ENCODE data around the gene ST8SIA5. TPM values are rescaled to one million over a fixed set of nuclear protein-coding genes. Genes with fewer than 3 reads are reported as not detected.

Gene ST8SIA5
- total and polyA plus RNA-seq, 2 of the 13 experiments (the other 11 are each of a cell fraction or from before 2014, with no cell fraction given), result 0.07 to 0.20 TPM

GRCh38 chr18:46704189-46704588, 52.7 kb downstream of the ST8SIA5 start (continued):
- TF ChIP-seq NFRKB (IDR thresholded peaks at IDR 0.05) (no peak), ZBTB8A (CRISPR knock-in tag; IDR thresholded peaks at IDR 0.05; ENCODE audit: borderline replicate concordance, low read depth) (no peak), ZNF446 (CRISPR knock-in tag; IDR thresholded peaks at IDR 0.05) (no peak), POLR2A (IDR thresholded peaks at IDR 0.05; ENCODE audit: insufficient read depth in 1 of 2, low read depth in 2 of 2, low read length in 2 of 2) (no peak), ZFAT (CRISPR knock-in tag; conservative IDR thresholded peaks at IDR 0.05) (no peak), ZNF713 (CRISPR knock-in tag; IDR thresholded peaks at IDR 0.05) (no peak), REXO4 (CRISPR knock-in tag; IDR thresholded peaks at IDR 0.05; ENCODE audit: borderline replicate concordance) (no peak), HOXA5 (CRISPR knock-in tag; IDR thresholded peaks at IDR 0.05) (no peak), ZNF367 (CRISPR knock-in tag; IDR thresholded peaks at IDR 0.05; ENCODE audit: borderline replicate concordance) (no peak), ZNF512B (CRISPR knock-in tag; IDR thresholded peaks at IDR 0.05; ENCODE audit: borderline replicate concordance) (no peak), SYNCRIP (IDR thresholded peaks at IDR 0.05; ENCODE audit: insufficient read depth, low read depth, low read length) (no peak)

DNA sequence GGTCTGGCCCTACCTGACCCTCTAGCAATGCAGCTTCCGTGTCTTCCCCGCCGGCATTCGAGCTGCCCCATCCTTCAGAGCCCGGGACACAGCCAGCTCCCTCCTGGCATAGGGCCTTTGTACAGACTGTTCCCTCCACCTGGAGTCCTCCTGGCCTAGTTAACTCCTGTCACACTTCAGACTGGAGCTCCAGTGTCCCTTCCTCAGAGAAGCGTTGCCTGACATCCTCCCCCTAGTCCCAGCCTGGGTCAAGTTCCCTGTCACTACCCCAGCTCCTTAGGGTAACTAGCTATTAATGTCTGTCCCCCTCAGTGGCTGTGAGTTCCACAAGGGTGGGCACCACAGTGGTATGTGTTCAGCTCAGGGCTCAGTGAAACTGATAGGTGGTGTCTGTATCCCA, 54.4 kb downstream of the ST8SIA5 start:
- ChIA-PET CTCF (ENCODE audit: low intra/inter-chr PET ratio, low total read pairs) (no interaction called here), POLR2A (no interaction called here)
- DNase-seq (ENCODE audit: low spot score) (no peak), ATAC-seq (no peak), FAIRE-seq (no peak)
- 41% methylated on average over 6 of the region's 6 CpGs for WGBS (ENCODE audit: low lambda C conversion rate)
- Histone ChIP-seq H3K9ac (ENCODE audit: insufficient read depth, low read depth, low read length) (no peak overlapping the region), H4K20me1 (ENCODE audit: insufficient read depth, low read length) (no peaks in the 10 kb centered on the region), H3K27me3 (ENCODE audit: control insufficient read depth in 1 of 2, insufficient read depth in 2 of 2, low read length in 2 of 2) (peaks cover 0 to 3% of the 10 kb centered on the region in 2 experiments; a peak in 1 of 5 replicates), H3K27ac (ENCODE audit: extremely low read length, insufficient read depth, low read length) (no peak overlapping the region), H2AFZ (ENCODE audit: low read length) (no peak overlapping the region), H3K4me2 (ENCODE audit: low read depth, low read length) (no peak overlapping the region), H3K4me3 (replicated peaks in 1 of 3; ENCODE audit: insufficient read depth in 1 of 3, low read depth in 2 of 3, low read length in 3 of 3) (no peak overlapping the region), H3K9me3 (ENCODE audit: low read length) (no peaks in the 10 kb centered on the region), H3K36me3 (replicated peaks in 1 of 2; ENCODE audit: control insufficient read depth in 1 of 2, insufficient read depth in 2 of 2, low read length in 2 of 2) (no peaks in the 10 kb centered on the region), H3K4me1 (ENCODE audit: insufficient read depth, low read length) (peaks cover 10% of the 10 kb centered on the region; the same call in 1 of the 2 replicates), H3K79me2 (ENCODE audit: insufficient read depth, low read length) (no peaks in the 10 kb centered on the region)
- in situ Hi-C loops (cut with HindIII; ENCODE audit: extremely low pct_ligation_motif_present, low pct_unique_long_range_greater_than_20kb) (no loop called here), intact Hi-C loops (cut with micrococcal nuclease; ENCODE audit: unreplicated experiment) (no loop called here)
- no TSS peak for BruUV-seq (replicated peaks)
- TF ChIP-seq ZNF280B (CRISPR knock-in tag; IDR thresholded peaks at IDR 0.05; ENCODE audit: borderline replicate concordance), result no peak
- no peak for TF ChIP-seq ETV6 (CRISPR knock-in tag; conservative IDR thresholded peaks at IDR 0.05)
- TF ChIP-seq JUND (CRISPR knock-in tag; IDR thresholded peaks at IDR 0.05), result no peak
- TF ChIP-seq ZNF282 (IDR thresholded peaks at IDR 0.05; ENCODE audit: partially characterized antibody), result no peak
- no peak for TF ChIP-seq U2AF1 (optimal IDR thresholded peaks at IDR 0.05; ENCODE audit: low read depth, low read length)
- no peak for TF ChIP-seq HDAC2 (CRISPR knock-in tag; IDR thresholded peaks at IDR 0.05)
- no peak for TF ChIP-seq JUN (CRISPR knock-in tag; IDR thresholded peaks at IDR 0.05)
- no peak for TF ChIP-seq TP53 (CRISPR knock-in tag; conservative IDR thresholded peaks at IDR 0.05)
- TF ChIP-seq, protein P1, sequence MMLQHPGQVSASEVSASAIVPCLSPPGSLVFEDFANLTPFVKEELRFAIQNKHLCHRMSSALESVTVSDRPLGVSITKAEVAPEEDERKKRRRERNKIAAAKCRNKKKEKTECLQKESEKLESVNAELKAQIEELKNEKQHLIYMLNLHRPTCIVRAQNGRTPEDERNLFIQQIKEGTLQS (CRISPR knock-in tag; IDR thresholded peaks at IDR 0.05), result no peak
- no peak for TF ChIP-seq ZNF292 (CRISPR knock-in tag; IDR thresholded peaks at IDR 0.05; ENCODE audit: borderline replicate concordance, low read depth)
